ENCODE data around the gene SOAT1. TPM values are rescaled to one million over a fixed set of nuclear protein-coding genes. Genes with fewer than 3 reads are reported as not detected.

The SOAT1 gene
- total and polyA plus RNA-seq, 2 donors (not counting 1 experiment from before 2014, with no cell fraction given), result 3.1 to 25.1 TPM

GRCh38 chr1:179262183-179262582 is 31.4 kb upstream of the SOAT1 start:
- DNase-seq (no peak), ATAC-seq (ENCODE audit: low read depth) (no peak)
- Histone ChIP-seq H3K79me2 (ENCODE audit: control insufficient read depth, insufficient read depth, low read length) (no peaks in the 10 kb centered on the region), H3K4me2 (replicated peaks; ENCODE audit: low read depth, low read length, poor library complexity, severe bottlenecking) (no peak overlapping the region), H3K4me1 (ENCODE audit: control insufficient read depth in 2 of 2, insufficient read depth in 2 of 2, low read length in 2 of 2) (no peaks in the 10 kb centered on the region), H3K27me3 (replicated peaks in 1 of 4; ENCODE audit: control extremely low read depth in 1 of 4, control insufficient read depth in 3 of 4, insufficient read depth in 4 of 4, low read length in 3 of 4) (no peaks in the 10 kb centered on the region), H3K36me3 (replicated peaks in 1 of 2; ENCODE audit: control extremely low read depth in 1 of 2, control insufficient read depth in 1 of 2, extremely low read depth in 1 of 2, insufficient read depth in 2 of 2, low read length in 1 of 2) (no peaks in the 10 kb centered on the region), H3K9me3 (ENCODE audit: control extremely low read depth in 1 of 3, control insufficient read depth in 2 of 3, insufficient read depth in 1 of 3, low read length in 2 of 3) (no peaks in the 10 kb centered on the region), H2AFZ (ENCODE audit: insufficient read depth, low read depth, low read length, poor library complexity, severe bottlenecking) (no peak overlapping the region), H3K4me3 (ENCODE audit: control extremely low read depth in 1 of 5, extremely low read depth in 1 of 5, insufficient read depth in 1 of 5, low read depth in 2 of 5, low read length in 4 of 5) (no peak overlapping the region), H4K20me1 (ENCODE audit: control insufficient read depth, insufficient read depth, low read length, poor library complexity, severe bottlenecking) (no peaks in the 10 kb centered on the region), H3K9ac (ENCODE audit: low read length) (no peak overlapping the region), H3K27ac (ENCODE audit: low read length in 2 of 2) (no peak overlapping the region)
- no peak for TF ChIP-seq CTCF (IDR thresholded peaks at IDR 0.05)
- TF ChIP-seq EZH2 (IDR thresholded peaks at IDR 0.05; ENCODE audit: borderline replicate concordance, insufficient read depth, low read depth, low read length, poor library complexity, severe bottlenecking), result no peak
- Mint-ChIP-seq H3K9me3 (ENCODE audit: insufficient read depth) (no peaks in the 10 kb centered on the region), H3K4me1 (no peaks in the 10 kb centered on the region), H3K27me3 (no peaks in the 10 kb centered on the region), H3K27ac (no peak overlapping the region), H3K4me3 (no peak overlapping the region)
- intact Hi-C loops (cut with micrococcal nuclease), result no loop called here
- WGBS (ENCODE audit: insufficient coverage), result no CpG with 5 or more reads among the region's 1 CpG
- POLR2A ChIA-PET, result no interaction called here
- CTCF ChIA-PET, result no interaction called here

GRCh38 chr1:179263121-179263520 is 30.5 kb upstream of the SOAT1 start:
- intact Hi-C loops (cut with micrococcal nuclease), result no loop called here
- no peak for DNase-seq
- Histone ChIP-seq H3K9ac (ENCODE audit: low read length) (no peak overlapping the region), H3K4me1 (ENCODE audit: control insufficient read depth in 2 of 2, insufficient read depth in 2 of 2, low read length in 2 of 2) (no peaks in the 10 kb centered on the region), H3K4me3 (ENCODE audit: control extremely low read depth in 1 of 5, extremely low read depth in 1 of 5, insufficient read depth in 1 of 5, low read depth in 2 of 5, low read length in 4 of 5) (no peak overlapping the region), H4K20me1 (ENCODE audit: control insufficient read depth, insufficient read depth, low read length, poor library complexity, severe bottlenecking) (no peaks in the 10 kb centered on the region), H3K27ac (ENCODE audit: low read length in 2 of 2) (no peak overlapping the region), H3K79me2 (ENCODE audit: control insufficient read depth, insufficient read depth, low read length) (no peaks in the 10 kb centered on the region), H3K9me3 (ENCODE audit: control extremely low read depth in 1 of 3, control insufficient read depth in 2 of 3, insufficient read depth in 1 of 3, low read length in 2 of 3) (no peaks in the 10 kb centered on the region), H3K27me3 (replicated peaks in 1 of 4; ENCODE audit: control extremely low read depth in 1 of 4, control insufficient read depth in 3 of 4, insufficient read depth in 4 of 4, low read length in 3 of 4) (no peaks in the 10 kb centered on the region), H3K4me2 (replicated peaks; ENCODE audit: low read depth, low read length, poor library complexity, severe bottlenecking) (no peak overlapping the region), H3K36me3 (replicated peaks in 1 of 2; ENCODE audit: control extremely low read depth in 1 of 2, control insufficient read depth in 1 of 2, extremely low read depth in 1 of 2, insufficient read depth in 2 of 2, low read length in 1 of 2) (no peaks in the 10 kb centered on the region), H2AFZ (ENCODE audit: insufficient read depth, low read depth, low read length, poor library complexity, severe bottlenecking) (no peak overlapping the region)
- TF ChIP-seq EZH2 (IDR thresholded peaks at IDR 0.05; ENCODE audit: borderline replicate concordance, insufficient read depth, low read depth, low read length, poor library complexity, severe bottlenecking) (no peak), CTCF (IDR thresholded peaks at IDR 0.05) (no peak)
- POLR2A ChIA-PET, result no interaction called here
- no peak overlapping the region for H3K27ac Mint-ChIP-seq
- no peaks in the 10 kb centered on the region for H3K4me1 Mint-ChIP-seq
- CTCF ChIA-PET, result no interaction called here
- H3K4me3 Mint-ChIP-seq, result no peak overlapping the region
- H3K27me3 Mint-ChIP-seq, result no peaks in the 10 kb centered on the region
- no peak for ATAC-seq (ENCODE audit: low read depth)
- H3K9me3 Mint-ChIP-seq (ENCODE audit: insufficient read depth), result no peaks in the 10 kb centered on the region

All from B cell (primary cell).